CD14-positive monocyte (primary cell): ENCODE measurements around the gene CDC6. TPM values are rescaled to one million over a fixed set of nuclear protein-coding genes. Genes with fewer than 3 reads are reported as not detected.

Source experiments
- DNase-seq, 3 donors: peaks; one replicate each; pipeline ENCODE4 v3.0.0-alpha.2; 2011 to 2022
- H2AFZ ChIP-seq: 2 replicates; pipeline ENCODE4 v1.6.0; 2012; ENCODE audit warnings: mild to moderate bottlenecking, low read depth, low read length, inconsistent platforms; ENCODE audit not compliant: insufficient read depth, poor library complexity, severe bottlenecking
- H3K27ac ChIP-seq, 2 donors: 1 replicate in 1 of 2; 2 replicates in 1 of 2; pipeline ENCODE4 v1.5.1; 2012 to 2013; ENCODE audit warnings: low read length in 2 of 2, control low read depth in 1 of 2, inconsistent platforms in 1 of 2, low read depth in 1 of 2, mild to moderate bottlenecking in 1 of 2
- H3K27me3 ChIP-seq, 2 donors: one replicate each; pipeline versions ENCODE4 v1.6.0 to v1.6.1; 2011 to 2013; ENCODE audit warnings: low read length in 2 of 2; ENCODE audit not compliant: control insufficient read depth in 2 of 2, insufficient read depth in 2 of 2
- H3K36me3 ChIP-seq, 2 donors: replicated peaks in 1 of 2; 1 replicate in 1 of 2; 2 replicates in 1 of 2; pipeline versions ENCODE4 v1.5.1 to v1.6.1; 2012 to 2013; ENCODE audit warnings: low read length in 2 of 2, control low read depth in 1 of 2, inconsistent platforms in 1 of 2, mild to moderate bottlenecking in 1 of 2; ENCODE audit not compliant: insufficient read depth in 2 of 2, control insufficient read depth in 1 of 2
- H3K4me1 ChIP-seq, 2 donors: 1 replicate in 1 of 2; 2 replicates in 1 of 2; pipeline versions ENCODE4 v1.5.1 to v1.6.1; 2012 to 2013; ENCODE audit warnings: low read length in 2 of 2, control low read depth in 1 of 2, inconsistent platforms in 1 of 2, mild to moderate bottlenecking in 1 of 2, moderate library complexity in 1 of 2; ENCODE audit not compliant: insufficient read depth in 2 of 2, control insufficient read depth in 1 of 2
- H3K4me2 ChIP-seq: replicated peaks from 2 replicates; pipeline ENCODE3; 2012; ENCODE audit warnings: low read length, moderate library complexity, mild to moderate bottlenecking; ENCODE audit not compliant: poor library complexity, severe bottlenecking; ENCODE audit errors: extremely low read depth
- H3K4me3 ChIP-seq, 3 experiments: fragments of 200-600 bp in 1 of 3; sonication (generic) in 1 of 3; replicated peaks in 1 of 3; 1 replicate in 2 of 3; 2 replicates in 1 of 3; pipeline ENCODE4 v1.5.1; 2011 to 2013; ENCODE audit warnings: low read length in 3 of 3, mild to moderate bottlenecking in 3 of 3, control low read depth in 2 of 3, low read depth in 2 of 3, inconsistent platforms in 1 of 3, moderate library complexity in 1 of 3
- H3K79me2 ChIP-seq: 2 replicates; pipeline ENCODE4 v1.6.0; 2012; ENCODE audit warnings: mild to moderate bottlenecking, control low read depth, inconsistent platforms, low read length, moderate library complexity; ENCODE audit not compliant: insufficient read depth
- H3K9ac ChIP-seq: 2 replicates; pipeline ENCODE4 v1.6.0; 2017; ENCODE audit warnings: low read length, mild to moderate bottlenecking; ENCODE audit not compliant: insufficient read depth, poor library complexity, severe bottlenecking
- H3K9me3 ChIP-seq, 2 donors: replicated peaks in 1 of 2; 1 replicate in 1 of 2; 2 replicates in 1 of 2; pipeline versions ENCODE4 v1.5.1 to v1.6.1; 2012 to 2013; ENCODE audit warnings: low read length in 2 of 2, control low read depth in 1 of 2; ENCODE audit not compliant: control insufficient read depth in 1 of 2, insufficient read depth in 1 of 2
- H4K20me1 ChIP-seq: 2 replicates; pipeline ENCODE4 v1.6.0; 2012; ENCODE audit warnings: mild to moderate bottlenecking, low read length, control low read depth, moderate library complexity; ENCODE audit not compliant: insufficient read depth
- H3K27ac Mint-ChIP-seq, 7 donors: one replicate each; pipeline ENCODE4 v1.8.0; 2020; ENCODE audit warnings: mild to moderate bottlenecking in 7 of 7, mixed read lengths in 7 of 7, moderate library complexity in 6 of 7, inconsistent platforms in 2 of 7
- H3K27me3 Mint-ChIP-seq, 3 donors: one replicate each; pipeline ENCODE4 v1.8.0; 2021 to 2022; ENCODE audit warnings: low read depth in 3 of 3, mild to moderate bottlenecking in 3 of 3, mixed read lengths in 3 of 3, moderate library complexity in 3 of 3, inconsistent platforms in 1 of 3
- H3K36me3 Mint-ChIP-seq, 2 donors: one replicate each; pipeline ENCODE4 v1.8.0; 2020; ENCODE audit warnings: mixed read lengths in 2 of 2, inconsistent platforms in 1 of 2, mild to moderate bottlenecking in 1 of 2
- H3K4me1 Mint-ChIP-seq: one replicate; pipeline ENCODE4 v1.8.0; 2020; ENCODE audit warnings: mild to moderate bottlenecking, mixed read lengths
- H3K4me3 Mint-ChIP-seq, 2 donors: one replicate each; pipeline ENCODE4 v1.8.0; 2020; ENCODE audit warnings: mild to moderate bottlenecking in 2 of 2, mixed read lengths in 2 of 2, moderate library complexity in 1 of 2
- H3K9me3 Mint-ChIP-seq, 7 donors: one replicate each; pipeline ENCODE4 v1.8.0; 2020 to 2022; ENCODE audit warnings: mixed read lengths in 7 of 7, mild to moderate bottlenecking in 6 of 7, moderate library complexity in 6 of 7, inconsistent platforms in 2 of 7
- CTCF ChIP-seq: fragments of 200-600 bp; IDR thresholded peaks from one replicate; pipeline ENCODE4 v1.8.0; 2022; ENCODE audit warnings: antibody characterized with exemption, mild to moderate bottlenecking
- WGBS: methylation state at CpG from one replicate; pipeline ENCODE4 v1.1.5; 2013; ENCODE audit warnings: missing lambda C conversion rate; ENCODE audit not compliant: insufficient coverage; 5-methylcytosine and 5-hydroxymethylcytosine counted together
- intact Hi-C, 2 donors: fragments of 100-400 bp; cut with micrococcal nuclease; formaldehyde crosslinking; loops; one replicate each; pipeline versions ENCODE4 v1.15.0 to v1.15.1; 2023
- polyA plus RNA-seq, 3 donors: library from polyadenylated mRNA; depleted of rRNA in 1 of 3; unstranded in 2 of 3; stranded (reverse) in 1 of 3; fragments of 300-500 nt in 2 of 3; fragments of >200 nt in 1 of 3; fragmentation: Illumina TruSeq in 2 of 3; gene quantifications; 1 replicate in 2 of 3; 2 replicates in 1 of 3; pipeline ENCODE4 v1.2.3, GENCODE V29; 2012 to 2021

The CDC6 gene
- polyA plus RNA-seq, 3 donors: 0.11 to 0.21 TPM; not detected in 1

DNA sequence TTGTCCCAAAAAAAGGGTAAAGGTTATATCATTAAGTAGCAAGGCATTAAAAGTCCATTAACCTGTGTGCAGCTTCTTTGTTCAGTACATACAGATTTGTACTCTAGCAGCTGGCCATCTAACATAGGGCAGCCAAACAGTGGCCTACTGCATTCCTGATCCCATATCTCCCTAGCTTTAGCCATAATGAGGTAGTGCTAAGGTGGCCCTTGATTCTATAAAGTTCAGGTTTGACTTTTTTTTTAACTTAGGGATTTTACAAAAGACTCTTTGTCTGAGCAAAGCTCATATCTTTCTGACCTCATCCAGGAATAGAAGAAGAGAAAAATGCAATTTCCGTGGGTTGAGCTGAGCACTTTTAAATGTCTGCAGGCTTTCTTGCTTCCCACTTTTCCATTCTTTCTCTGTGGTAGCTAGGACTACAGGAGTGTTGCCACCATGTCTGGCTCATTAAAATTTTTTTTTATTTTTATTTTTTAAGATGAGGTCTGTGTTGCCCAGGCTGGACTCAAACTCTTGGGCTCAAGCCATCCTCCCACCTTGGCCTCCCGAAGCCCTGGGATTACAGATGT lies 19.5 kb upstream of the CDC6 start:
- no peak for TF ChIP-seq CTCF
- Mint-ChIP-seq H3K36me3 (peaks cover 31 to 50% of the 10 kb centered on the region in 2 donors), H3K4me3 (no peak overlapping the region), H3K27ac (peak overlapping the region in 1 of 7 donors; percentile 14), H3K4me1 (peaks cover 1% of the 10 kb centered on the region), H3K27me3 (peaks cover 0 to 3% (median 0%) of the 10 kb centered on the region in 3 donors), H3K9me3 (no peaks in the 10 kb centered on the region)
- H2AFZ ChIP-seq: no peak overlapping the region
- H3K4me1 ChIP-seq: no peaks in the 10 kb centered on the region
- H4K20me1 ChIP-seq: peaks cover 16% of the 10 kb centered on the region
- no peak for DNase-seq
- H3K9me3 ChIP-seq: no peaks in the 10 kb centered on the region
- WGBS: no CpG with 5 or more reads among the region's 2 CpGs
- peaks cover 64 to 94% of the 10 kb centered on the region in 2 donors for H3K36me3 ChIP-seq
- no peaks in the 10 kb centered on the region for H3K27me3 ChIP-seq
- H3K4me2 ChIP-seq: no peak overlapping the region
- H3K27ac ChIP-seq: no peak overlapping the region
- H3K79me2 ChIP-seq: no peaks in the 10 kb centered on the region
- H3K9ac ChIP-seq: no peak overlapping the region
- H3K4me3 ChIP-seq: no peak overlapping the region
- intact Hi-C loops: loop anchor here in 1 of 2 donors (5.0 kb wide), 1 partner anchor 36 kb away; no protein-coding TSS in a partner anchor

DNA sequence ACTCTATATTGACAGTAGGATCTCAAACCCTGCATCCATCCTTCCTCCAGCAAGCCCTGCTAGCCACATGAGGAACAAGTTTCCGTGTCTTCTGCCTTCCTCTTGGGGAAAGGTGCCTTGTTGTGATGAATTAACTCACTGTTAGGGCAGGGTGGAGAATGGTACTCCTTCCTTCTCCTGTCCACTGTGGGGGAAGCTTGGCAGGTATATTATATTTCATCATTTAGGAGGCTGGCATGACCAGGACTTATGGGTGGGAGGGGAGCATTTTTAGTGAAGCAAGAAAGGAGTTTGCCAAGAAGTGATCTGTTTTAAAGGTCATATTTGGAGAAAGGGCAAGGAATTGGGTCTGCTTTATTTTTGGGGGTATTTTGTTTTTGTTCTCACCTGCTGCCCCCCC lies 9.3 kb upstream of the CDC6 start:
- H3K4me3 ChIP-seq: no peak overlapping the region
- H3K79me2 ChIP-seq: no peaks in the 10 kb centered on the region
- H3K9ac ChIP-seq: no peak overlapping the region
- peaks cover 25 to 26% of the 10 kb centered on the region in 2 donors for H3K4me1 ChIP-seq
- H3K36me3 ChIP-seq: peaks cover 63 to 74% of the 10 kb centered on the region in 2 donors
- no CpG with 5 or more reads among the region's 1 CpG for WGBS
- Mint-ChIP-seq H3K4me3 (no peak overlapping the region), H3K36me3 (peaks cover 60 to 77% of the 10 kb centered on the region in 2 donors), H3K27me3 (no peaks in the 10 kb centered on the region), H3K4me1 (peaks cover 15% of the 10 kb centered on the region), H3K27ac (peak overlapping the region in 2 of 7 donors; percentile 29 to 68), H3K9me3 (no peaks in the 10 kb centered on the region)
- intact Hi-C loops: no loop called here
- H2AFZ ChIP-seq: no peak overlapping the region
- H4K20me1 ChIP-seq: no peaks in the 10 kb centered on the region
- no peaks in the 10 kb centered on the region for H3K9me3 ChIP-seq
- no peak overlapping the region for H3K27ac ChIP-seq
- H3K27me3 ChIP-seq: no peaks in the 10 kb centered on the region
- H3K4me2 ChIP-seq: no peak overlapping the region
- DNase-seq: no peak
- TF ChIP-seq CTCF: no peak
